CD8-positive, alpha-beta memory T cell (primary cell): ENCODE data around the gene TMEM151B. TPM values are rescaled to one million over a fixed set of nuclear protein-coding genes. Genes with fewer than 3 reads are reported as not detected.

ENCODE experiments used
- CTCF ChIA-PET: fragments of 350-600 bp; sonication (Branson Sonifier 250); formaldehyde crosslinking; loops from one replicate; lab custom pipeline; 2021; ENCODE audit warnings: antibody characterized with exemption; lab: Charles Lee
- POLR2A ChIA-PET: fragments of 350-600 bp; sonication (Branson Sonifier 250); formaldehyde crosslinking; loops from one replicate; lab custom pipeline; 2021; ENCODE audit warnings: antibody characterized with exemption; lab: Charles Lee
- DNase-seq, 5 donors: peaks; one replicate each; pipeline versions ENCODE4 v3.0.0 to v3.0.0-alpha.2; 2020 to 2022; ENCODE audit warnings: mixed read lengths in 1 of 5
- H3K27ac ChIP-seq: one replicate; pipeline ENCODE4 v1.7.0; 2013; ENCODE audit warnings: low read depth, mild to moderate bottlenecking, low read length, moderate library complexity
- H3K27me3 ChIP-seq: 2 replicates; pipeline ENCODE4 v1.7.0; 2013; ENCODE audit warnings: low read length, mild to moderate bottlenecking; ENCODE audit not compliant: insufficient read depth, poor library complexity, severe bottlenecking
- H3K36me3 ChIP-seq: 2 replicates; pipeline ENCODE4 v1.7.0; 2013; ENCODE audit warnings: mild to moderate bottlenecking, low read length, moderate library complexity; ENCODE audit not compliant: insufficient read depth
- H3K4me1 ChIP-seq: 2 replicates; pipeline ENCODE4 v1.7.0; 2013; ENCODE audit warnings: mild to moderate bottlenecking, low read length, moderate library complexity; ENCODE audit not compliant: insufficient read depth
- H3K4me3 ChIP-seq: 2 replicates; pipeline ENCODE4 v1.7.0; 2013; ENCODE audit warnings: mild to moderate bottlenecking, low read length
- H3K9me3 ChIP-seq: 2 replicates; pipeline ENCODE4 v1.7.0; 2013; ENCODE audit warnings: mild to moderate bottlenecking, low read length
- H3K27ac Mint-ChIP-seq, 8 donors: one replicate each; pipeline ENCODE4 v1.8.0; 2020 to 2021; ENCODE audit warnings: mixed read lengths in 8 of 8, mild to moderate bottlenecking in 6 of 8, inconsistent platforms in 3 of 8, moderate library complexity in 3 of 8
- H3K27me3 Mint-ChIP-seq, 2 donors: one replicate each; pipeline ENCODE4 v1.8.0; 2020 to 2021; ENCODE audit warnings: mixed read lengths in 2 of 2, mild to moderate bottlenecking in 1 of 2, moderate library complexity in 1 of 2
- H3K36me3 Mint-ChIP-seq, 3 donors: one replicate each; pipeline ENCODE4 v1.8.0; 2020 to 2021; ENCODE audit warnings: mixed read lengths in 3 of 3, inconsistent platforms in 1 of 3, mild to moderate bottlenecking in 1 of 3
- H3K4me1 Mint-ChIP-seq, 3 donors: one replicate each; pipeline ENCODE4 v1.8.0; 2020 to 2021; ENCODE audit warnings: mixed read lengths in 3 of 3, inconsistent platforms in 1 of 3, mild to moderate bottlenecking in 1 of 3
- H3K4me3 Mint-ChIP-seq, 7 donors: one replicate each; pipeline ENCODE4 v1.8.0; 2020 to 2021; ENCODE audit warnings: mixed read lengths in 7 of 7, mild to moderate bottlenecking in 6 of 7, moderate library complexity in 4 of 7, inconsistent platforms in 2 of 7
- H3K9me3 Mint-ChIP-seq, 5 donors: one replicate each; pipeline ENCODE4 v1.8.0; 2020 to 2022; ENCODE audit warnings: mixed read lengths in 5 of 5, mild to moderate bottlenecking in 3 of 5, moderate library complexity in 2 of 5, inconsistent platforms in 1 of 5
- polyA plus RNA-seq: library from polyadenylated mRNA; unstranded; fragments of 300-500 nt; fragmentation: Illumina TruSeq; gene quantifications from one replicate; pipeline ENCODE4 v1.2.3, GENCODE V29; 2021
- total RNA-seq, 2 experiments: library from RNA; stranded (reverse); gene quantifications; one replicate each; pipeline ENCODE4 v1.2.3, GENCODE V29; 2021

The TMEM151B gene
- total and polyA plus RNA-seq, 3 experiments from 2014 or later: not detected

DNA sequence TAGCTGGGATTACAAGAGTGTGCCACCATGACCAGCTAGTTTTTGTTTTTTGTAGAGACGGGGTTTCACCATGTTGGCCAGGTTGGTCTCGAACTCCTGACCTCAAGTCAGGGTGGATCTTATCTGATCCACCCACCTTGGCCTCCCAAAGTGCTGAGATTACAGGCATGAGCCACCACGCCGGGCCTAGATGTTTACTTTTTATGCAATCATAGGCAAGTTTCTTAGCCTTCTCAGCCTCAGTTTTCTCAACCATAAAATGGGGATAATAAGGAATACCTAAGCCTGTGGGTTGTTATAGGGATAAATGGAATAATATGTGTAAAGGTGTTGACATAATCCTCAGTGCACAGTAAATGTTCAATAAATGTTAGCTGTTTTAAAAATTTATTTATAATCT is 82.0 kb downstream of the TMEM151B start:
- Histone ChIP-seq H3K27me3 (no peaks in the 10 kb centered on the region), H3K36me3 (no peaks in the 10 kb centered on the region), H3K4me1 (no peaks in the 10 kb centered on the region), H3K27ac (no peak overlapping the region), H3K4me3 (no peak overlapping the region), H3K9me3 (no peaks in the 10 kb centered on the region)
- POLR2A ChIA-PET: no interaction called here
- Mint-ChIP-seq H3K4me1 (no peaks in the 10 kb centered on the region), H3K27me3 (peaks cover 5 to 6% of the 10 kb centered on the region in 2 donors), H3K27ac (no peak overlapping the region), H3K9me3 (peaks cover 0 to 4% (median 0%) of the 10 kb centered on the region in 5 donors), H3K36me3 (no peaks in the 10 kb centered on the region), H3K4me3 (no peak overlapping the region)
- CTCF ChIA-PET: no interaction called here
- DNase-seq: no peak

DNA sequence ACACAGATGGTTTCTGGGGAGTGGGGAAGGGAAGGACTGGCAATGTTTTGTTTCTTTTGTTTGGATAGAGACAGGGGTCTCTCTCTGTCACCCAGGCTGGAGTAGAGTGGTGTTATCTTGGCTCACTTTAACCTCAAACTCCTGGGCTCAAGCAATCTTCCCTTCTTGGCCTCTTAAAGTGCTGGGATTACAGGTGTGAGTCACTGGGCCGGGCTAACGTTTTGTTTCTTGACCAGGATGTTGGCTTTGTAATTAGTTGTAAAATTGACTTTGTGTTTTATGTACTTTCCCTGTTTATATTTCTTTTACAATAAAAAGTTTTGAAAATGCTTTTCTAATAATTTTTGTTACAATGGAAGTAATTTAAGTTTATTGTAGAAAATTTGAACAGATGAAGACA is 83.1 kb downstream of the TMEM151B start:
- H3K27ac ChIP-seq: no peak overlapping the region
- Mint-ChIP-seq H3K36me3 (no peaks in the 10 kb centered on the region), H3K27me3 (peaks cover 6 to 13% of the 10 kb centered on the region in 2 donors), H3K4me1 (no peaks in the 10 kb centered on the region), H3K27ac (no peak overlapping the region), H3K9me3 (peaks cover 0 to 4% (median 0%) of the 10 kb centered on the region in 5 donors), H3K4me3 (no peak overlapping the region)
- no peaks in the 10 kb centered on the region for H3K27me3 ChIP-seq
- H3K36me3 ChIP-seq: no peaks in the 10 kb centered on the region
- H3K9me3 ChIP-seq: no peaks in the 10 kb centered on the region
- CTCF ChIA-PET: no interaction called here
- H3K4me3 ChIP-seq: no peak overlapping the region
- no peak for DNase-seq
- POLR2A ChIA-PET: no interaction called here
- no peaks in the 10 kb centered on the region for H3K4me1 ChIP-seq

DNA sequence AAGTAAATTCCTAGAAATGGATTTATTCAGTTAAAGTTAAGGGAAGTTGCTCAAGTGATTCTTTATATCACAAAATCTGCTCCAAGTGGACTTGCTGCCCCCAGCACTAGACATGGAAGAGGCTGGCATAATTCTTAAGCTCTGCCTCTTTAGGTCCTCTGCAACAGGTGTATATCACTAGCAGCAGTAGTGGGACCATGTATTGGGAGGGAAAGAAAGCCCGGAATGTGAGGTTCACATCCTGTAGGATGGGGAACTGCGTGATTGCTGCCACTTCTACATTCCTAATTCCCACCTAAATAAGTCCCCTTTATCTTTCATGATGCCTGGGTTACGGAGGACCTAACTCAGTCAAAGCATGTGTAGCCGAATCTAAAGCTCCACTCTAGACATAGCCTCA is 85.4 kb downstream of the TMEM151B start:
- Histone ChIP-seq H3K9me3 (no peaks in the 10 kb centered on the region), H3K36me3 (no peaks in the 10 kb centered on the region), H3K4me1 (no peaks in the 10 kb centered on the region), H3K27me3 (no peaks in the 10 kb centered on the region), H3K27ac (no peak overlapping the region), H3K4me3 (no peak overlapping the region)
- Mint-ChIP-seq H3K27ac (no peak overlapping the region), H3K9me3 (peaks cover 0 to 4% (median 0%) of the 10 kb centered on the region in 5 donors), H3K36me3 (no peaks in the 10 kb centered on the region), H3K4me1 (no peaks in the 10 kb centered on the region), H3K27me3 (peaks cover 8 to 14% of the 10 kb centered on the region in 2 donors), H3K4me3 (no peak overlapping the region)
- ChIA-PET CTCF (no interaction called here), POLR2A (no interaction called here)
- DNase-seq: no peak

DNA sequence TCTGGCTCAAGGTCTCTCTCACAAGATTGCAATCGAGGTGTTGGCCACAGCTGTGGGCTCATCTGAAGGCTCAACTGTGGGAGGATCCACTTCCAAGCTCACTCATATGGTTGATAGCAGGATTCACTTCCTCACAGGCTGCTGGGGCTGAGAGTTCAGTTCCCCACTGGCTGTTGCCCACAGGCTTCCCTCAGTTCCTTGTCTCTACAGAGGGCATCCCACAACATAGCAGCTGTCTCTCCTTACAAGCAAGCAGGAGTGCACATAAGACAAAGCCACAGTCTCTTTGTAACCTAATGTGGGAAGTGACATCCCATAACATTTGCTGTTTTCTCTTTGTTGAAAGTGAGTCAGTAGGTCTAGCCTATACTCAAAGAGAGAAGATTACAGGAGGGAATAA is 86.2 kb downstream of the TMEM151B start:
- Mint-ChIP-seq H3K9me3 (peaks cover 0 to 4% (median 0%) of the 10 kb centered on the region in 5 donors), H3K27ac (no peak overlapping the region), H3K4me3 (no peak overlapping the region), H3K36me3 (no peaks in the 10 kb centered on the region), H3K27me3 (peaks cover 9 to 21% of the 10 kb centered on the region in 2 donors), H3K4me1 (no peaks in the 10 kb centered on the region)
- Histone ChIP-seq H3K36me3 (no peaks in the 10 kb centered on the region), H3K4me1 (no peaks in the 10 kb centered on the region), H3K27me3 (no peaks in the 10 kb centered on the region), H3K4me3 (no peak overlapping the region), H3K9me3 (no peaks in the 10 kb centered on the region), H3K27ac (no peak overlapping the region)
- DNase-seq: no peak
- ChIA-PET POLR2A (no interaction called here), CTCF (no interaction called here)

Other genes with a start within 250 kb of the TMEM151B start
- gene MRPL14, start 143.0 kb upstream of the TMEM151B start, total RNA-seq: 10 to 100 TPM; 48.5 to 48.7 TPM
- 108 TPM for gene MRPL14, start 143.0 kb upstream of the TMEM151B start, polyA plus RNA-seq
- gene TMEM63B, start 142.9 kb upstream of the TMEM151B start, total RNA-seq: 10 to 100 TPM; 18.4 to 20.3 TPM
- 1.9 TPM for gene TMEM63B, start 142.9 kb upstream of the TMEM151B start, polyA plus RNA-seq
- gene CAPN11, start 111.6 kb upstream of the TMEM151B start, total RNA-seq: not detected
- gene CAPN11, start 111.6 kb upstream of the TMEM151B start, polyA plus RNA-seq: not detected
- not detected for gene MYMX, start 53.5 kb upstream of the TMEM151B start, total RNA-seq
- not detected for gene MYMX, start 53.5 kb upstream of the TMEM151B start, polyA plus RNA-seq
- 100 to 1,000 TPM; 116 TPM for gene SLC29A1, start 46.9 kb upstream of the TMEM151B start, total RNA-seq
- 3.6 TPM for gene SLC29A1, start 46.9 kb upstream of the TMEM151B start, polyA plus RNA-seq
- gene HSP90AB1, start 23.3 kb upstream of the TMEM151B start, total RNA-seq: 1,000 to 10,000 TPM; 2,387 to 2,400 TPM
- gene HSP90AB1, start 23.3 kb upstream of the TMEM151B start, polyA plus RNA-seq: 460 TPM
- 10 to 100 TPM; 34.8 to 35.7 TPM for gene SLC35B2, start 12.9 kb upstream of the TMEM151B start, total RNA-seq
- 49.0 TPM for gene SLC35B2, start 12.9 kb upstream of the TMEM151B start, polyA plus RNA-seq
- 10 to 100 TPM; 33.1 to 34.3 TPM for gene NFKBIE, start 4.9 kb upstream of the TMEM151B start, total RNA-seq
- 5.3 TPM for gene NFKBIE, start 4.9 kb upstream of the TMEM151B start, polyA plus RNA-seq
- gene AARS2, start 42.9 kb downstream of the TMEM151B start, total RNA-seq: 10 to 100 TPM; 25.8 to 27.7 TPM
- gene AARS2, start 42.9 kb downstream of the TMEM151B start, polyA plus RNA-seq: 10.4 TPM
- not detected for gene SPATS1, start 72.2 kb downstream of the TMEM151B start, total RNA-seq
- not detected for gene SPATS1, start 72.2 kb downstream of the TMEM151B start, polyA plus RNA-seq
- 10 to 100 TPM; 27.4 to 29.9 TPM for gene CDC5L, start 117.3 kb downstream of the TMEM151B start, total RNA-seq
- 14.9 TPM for gene CDC5L, start 117.3 kb downstream of the TMEM151B start, polyA plus RNA-seq